ENCODE data around the gene SOCS7.
A peak's percentile ranks its signal among the peaks of the same experiment; 100 is the strongest.
"Not testable (repeated sequence)": the region's sequence is repeated elsewhere in the genome, so short reads cannot be mapped to it uniquely, and the experiment has no call there.

Gene SOCS7

DNA sequence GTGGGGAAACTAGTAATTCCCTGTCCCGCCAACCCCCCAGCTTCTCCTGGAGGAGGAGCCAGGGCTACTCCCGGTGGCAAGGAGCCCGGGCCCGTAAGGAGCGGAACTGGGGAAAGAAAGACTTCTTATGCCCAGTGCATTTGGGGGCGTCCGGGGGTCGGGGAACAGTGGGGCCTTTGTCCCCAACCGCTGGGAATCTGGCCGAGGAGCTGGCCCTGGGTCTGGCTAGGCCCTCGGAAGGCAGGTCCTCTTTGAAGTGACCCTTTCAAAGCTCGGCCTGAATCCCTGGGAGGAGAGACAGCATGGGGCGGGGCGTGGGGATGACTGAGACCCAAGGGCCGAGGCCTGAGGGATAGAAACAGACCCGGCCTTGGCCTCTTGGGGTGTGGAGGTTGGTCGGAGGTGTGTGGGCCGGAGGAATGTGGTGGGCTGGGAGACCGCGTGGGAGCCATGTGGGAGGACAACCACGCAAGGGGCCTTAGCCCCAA, 82.6 kb downstream of the SOCS7 start:
- H3K4me3 ChIP-seq (ENCODE audit: low read depth, low read length) = no peak overlapping the region

DNA sequence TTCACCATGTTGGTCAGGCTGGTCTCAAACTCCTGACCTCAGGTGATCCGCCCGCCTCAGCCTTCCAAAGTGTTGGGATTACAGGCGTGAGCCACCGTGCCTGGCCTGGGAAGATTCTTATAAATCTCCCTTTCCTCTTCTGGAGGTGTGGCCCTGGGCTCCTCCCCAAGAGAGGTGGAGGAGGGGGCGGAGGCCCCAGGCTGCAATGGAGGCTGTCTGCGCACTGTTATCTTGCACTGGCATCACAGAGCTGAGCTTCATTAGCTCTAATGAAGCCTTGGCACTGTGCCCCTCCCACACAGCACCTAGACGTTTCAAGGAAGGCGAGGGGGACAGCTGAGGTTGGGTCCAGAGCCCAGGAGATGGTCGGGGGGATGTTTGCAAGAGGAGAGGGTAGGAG, 84.2 kb downstream of the SOCS7 start:
- H3K4me3 ChIP-seq (ENCODE audit: low read depth, low read length) = no peak overlapping the region

DNA sequence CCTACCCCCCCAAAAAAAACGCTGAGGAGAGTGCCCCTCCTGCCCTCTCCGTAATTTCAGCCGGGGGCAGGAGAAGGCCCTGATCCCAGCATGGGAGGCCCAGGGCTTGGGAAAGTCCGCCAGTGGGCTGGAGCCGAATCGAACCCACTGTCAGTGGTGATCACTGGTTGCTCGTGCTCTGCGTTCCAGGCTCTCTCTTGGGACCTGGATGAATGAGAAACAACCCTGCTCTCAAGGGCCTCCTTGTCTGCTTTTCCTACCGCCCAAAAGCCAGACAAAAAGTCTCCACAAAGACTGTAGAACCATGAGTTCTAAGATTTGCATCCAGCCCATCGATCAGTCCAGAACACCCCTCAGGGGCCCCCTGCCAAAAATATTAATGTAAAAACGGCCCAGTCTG, 84.7 kb downstream of the SOCS7 start:
- H3K4me3 ChIP-seq (ENCODE audit: low read depth, low read length) = no peak overlapping the region

DNA sequence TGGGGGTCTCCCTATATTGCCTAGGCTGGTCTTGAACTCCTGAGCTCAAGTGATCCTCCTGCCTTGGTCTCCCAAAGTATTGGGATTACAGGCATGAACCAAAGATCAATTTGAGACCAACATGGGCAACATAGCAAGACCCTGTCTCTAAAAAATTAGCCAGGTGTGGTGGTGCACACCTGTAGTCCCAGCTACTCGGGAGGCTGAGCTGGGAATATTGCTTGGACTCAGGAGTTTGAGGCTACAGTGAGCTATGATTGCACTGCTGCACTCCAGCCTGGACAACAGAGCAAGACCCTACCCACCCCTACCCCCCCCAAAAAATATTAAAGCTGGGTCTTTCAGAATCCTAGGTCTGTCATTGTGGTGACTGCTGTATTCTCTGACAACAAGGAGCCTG, 85.7 kb downstream of the SOCS7 start:
- not testable (repeated sequence) for H3K4me3 ChIP-seq (ENCODE audit: low read depth, low read length)

DNA sequence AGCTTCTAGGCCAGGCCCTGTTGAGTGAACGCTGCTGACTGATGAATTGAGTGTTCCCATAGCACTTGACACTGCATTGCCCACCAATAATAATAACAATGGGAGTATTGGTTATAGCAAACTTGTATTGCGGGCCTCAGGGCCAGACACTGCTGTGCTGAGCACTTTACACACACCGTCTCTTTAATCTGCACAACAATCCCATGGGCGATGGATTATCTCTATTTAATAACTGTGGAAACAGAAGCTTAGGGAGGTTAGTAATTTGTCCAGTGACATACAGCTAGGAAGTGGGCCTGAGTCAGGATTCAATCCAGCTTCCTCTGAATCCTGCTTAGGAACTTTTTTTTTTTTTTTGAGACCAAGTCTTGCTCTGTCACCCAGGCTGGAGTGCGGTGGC, 87.8 kb downstream of the SOCS7 start:
- H3K4me3 ChIP-seq (ENCODE audit: low read depth, low read length) = no peak overlapping the region

DNA sequence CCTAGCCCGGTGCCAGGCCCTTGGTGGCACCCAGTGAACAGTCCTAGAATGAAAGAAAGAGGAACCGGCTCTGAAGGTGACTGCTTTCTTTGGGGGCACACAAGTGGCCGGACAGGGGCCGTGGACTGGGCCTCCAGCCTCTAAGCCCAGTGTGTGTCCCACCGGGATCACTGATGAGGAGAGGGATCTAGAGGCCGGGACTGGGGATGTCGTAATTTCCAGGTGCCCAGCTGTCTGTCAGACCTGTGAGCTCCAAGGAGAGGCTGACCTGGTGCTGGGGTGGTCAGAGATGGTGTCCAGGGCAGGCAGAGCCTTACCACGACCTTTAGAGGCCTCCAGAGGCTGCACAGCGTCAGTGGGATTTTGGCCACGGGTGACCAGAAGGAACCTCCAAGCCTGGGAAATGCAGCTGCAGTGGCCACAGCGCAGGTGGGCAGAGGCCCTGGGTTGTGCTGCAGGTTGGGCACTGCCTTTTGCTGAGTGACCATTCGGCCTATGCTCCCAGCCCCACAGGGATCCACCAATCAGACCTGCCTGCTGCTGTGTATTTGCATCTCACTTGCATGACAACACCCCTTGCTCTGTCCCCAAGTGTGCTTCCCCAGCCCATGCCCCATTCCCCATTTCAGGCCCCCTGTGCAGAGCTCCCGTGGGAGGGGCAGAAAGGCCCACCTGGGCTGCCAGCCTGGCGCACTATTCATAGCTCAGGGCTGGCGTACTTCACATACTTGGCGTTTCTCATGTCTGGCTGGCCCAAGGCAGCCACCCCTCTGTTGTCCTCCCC, 89.2 kb downstream of the SOCS7 start:
- H3K4me3 ChIP-seq (ENCODE audit: low read depth, low read length) = no peak overlapping the region

DNA sequence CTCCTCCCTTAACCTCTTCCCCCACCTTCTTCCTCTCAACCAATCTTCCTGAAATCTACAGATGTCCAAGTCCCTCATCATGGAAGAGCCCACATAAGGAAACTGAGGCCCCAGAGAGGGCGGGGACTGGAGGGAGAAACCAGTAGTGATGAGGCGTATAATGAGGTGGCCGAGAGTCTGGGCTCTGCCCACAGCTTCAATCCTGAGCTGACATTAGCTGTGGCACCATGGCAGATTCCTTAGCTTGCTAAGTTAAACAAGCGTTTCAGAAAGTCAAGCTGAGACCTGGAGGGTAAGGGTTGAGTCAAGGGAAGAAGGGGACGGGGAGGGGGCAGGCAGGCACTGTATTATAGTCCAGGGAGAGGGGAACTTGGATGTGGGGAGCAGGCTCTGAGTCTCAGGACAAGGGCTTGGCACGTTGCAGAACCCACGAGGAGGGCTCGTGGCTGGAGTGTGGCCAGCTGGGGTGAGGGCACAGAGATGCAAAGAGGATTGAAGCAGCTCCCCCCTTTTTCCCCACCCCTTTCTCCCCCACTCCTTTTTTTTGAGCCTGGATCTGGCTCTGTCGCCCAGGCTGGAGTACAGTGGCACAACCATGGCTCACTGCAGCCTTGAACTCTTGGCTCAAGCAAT, 89.9 kb downstream of the SOCS7 start:
- no peak overlapping the region for H3K4me3 ChIP-seq (ENCODE audit: low read depth, low read length)

DNA sequence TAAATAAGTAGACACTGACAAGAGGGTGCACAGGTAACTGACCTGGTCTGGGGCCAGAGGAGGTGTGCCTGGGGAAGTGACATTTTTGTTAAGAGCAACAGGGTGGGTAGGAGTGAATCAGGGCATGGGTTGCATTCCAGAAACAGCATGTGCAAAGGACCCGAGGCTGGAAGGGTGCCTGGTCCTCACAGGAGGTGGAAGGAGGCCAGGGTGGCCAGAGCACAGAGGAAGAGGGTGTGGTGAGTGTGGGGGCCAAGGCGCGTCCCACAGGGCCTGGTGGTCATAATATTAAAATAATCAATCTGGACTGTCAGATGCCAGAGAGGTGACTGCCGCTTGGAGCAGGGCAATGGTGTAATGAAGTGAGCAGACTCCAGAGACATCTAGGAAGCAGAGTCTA, 90.9 kb downstream of the SOCS7 start:
- no peak overlapping the region for H3K4me3 ChIP-seq (ENCODE audit: low read depth, low read length)

DNA sequence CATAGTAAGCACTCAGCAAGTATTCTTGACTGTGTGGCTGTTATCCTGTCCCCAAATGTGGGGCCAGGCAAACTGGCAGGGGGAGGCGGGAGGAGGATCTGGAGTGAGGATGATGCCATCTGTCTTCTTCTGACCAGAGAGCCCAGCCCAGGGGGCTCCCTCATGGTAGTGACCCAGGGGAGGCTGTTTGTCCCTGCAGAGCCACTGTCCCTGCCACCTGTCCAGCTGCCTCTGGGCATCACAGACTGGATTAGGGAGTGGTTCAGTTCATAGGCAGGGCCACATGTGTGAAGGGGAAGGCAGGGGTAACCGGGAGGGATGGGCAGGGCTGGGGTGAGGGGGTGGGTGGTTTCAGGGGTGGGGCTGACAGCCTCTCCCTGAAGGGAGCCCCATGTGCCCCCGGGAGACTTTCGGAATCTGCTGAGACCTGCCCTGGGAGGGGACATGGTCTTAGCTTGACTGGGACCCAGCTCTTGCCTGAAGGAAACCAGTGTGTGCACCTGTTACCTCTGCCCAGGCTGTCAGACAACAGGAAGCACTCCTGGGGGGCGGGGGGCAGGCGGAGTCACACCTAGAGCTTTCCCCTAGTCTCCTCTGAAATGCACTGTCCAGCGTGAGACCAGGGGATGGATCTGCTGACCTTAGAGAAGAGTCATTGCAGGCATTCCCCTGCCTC, 91.8 kb downstream of the SOCS7 start:
- H3K4me3 ChIP-seq (ENCODE audit: low read depth, low read length) = no peak overlapping the region

DNA sequence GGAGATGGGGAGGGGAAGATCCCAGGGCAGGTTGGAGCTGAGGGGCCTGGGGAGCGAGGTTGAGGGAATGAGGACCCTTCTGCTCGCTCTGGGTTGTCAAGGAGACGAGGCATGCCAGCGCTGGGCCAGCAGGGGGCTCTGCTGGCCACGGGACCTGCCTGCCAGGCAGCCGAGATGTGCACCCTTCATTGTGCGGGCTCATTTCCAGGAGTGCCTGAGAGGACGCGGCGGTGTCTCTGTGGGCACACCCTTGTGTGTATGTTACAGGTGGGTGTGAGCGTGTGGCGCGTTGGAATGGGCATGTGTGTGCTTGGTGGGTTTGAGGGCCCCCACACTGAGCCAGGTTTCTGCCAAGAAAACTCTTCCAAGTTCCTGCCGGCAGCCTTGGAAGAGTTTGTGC, 92.5 kb downstream of the SOCS7 start:
- no peak overlapping the region for H3K4me3 ChIP-seq (ENCODE audit: low read depth, low read length)

DNA sequence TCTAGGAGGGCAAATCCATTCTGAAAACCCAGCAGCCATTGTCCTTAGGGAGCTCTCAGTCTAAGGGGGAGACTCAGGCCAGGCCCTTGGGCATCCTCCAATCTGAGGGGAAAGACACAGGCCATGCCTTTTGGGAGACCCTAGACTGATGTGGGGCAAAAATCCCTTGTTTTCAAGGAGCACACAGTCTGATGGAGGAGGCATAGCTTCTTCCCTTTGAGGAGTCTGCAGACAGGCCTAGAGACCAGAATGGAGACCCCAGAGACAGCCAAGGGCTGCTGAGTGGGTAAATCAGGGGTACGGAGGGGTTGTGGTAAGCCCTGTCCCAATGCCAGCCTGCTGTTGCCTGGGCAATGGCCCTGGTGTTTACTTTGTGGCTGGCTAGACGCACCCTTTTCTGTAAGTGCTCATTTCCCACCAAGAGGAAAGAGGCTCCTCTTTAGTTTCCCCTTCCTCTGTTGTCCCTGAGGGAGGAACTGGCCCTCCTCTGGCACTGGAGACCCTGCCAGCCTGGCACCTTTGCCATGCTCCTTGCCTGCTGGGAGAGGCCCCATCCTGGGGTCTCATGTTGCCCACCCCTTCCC, 96.0 kb downstream of the SOCS7 start:
- H3K4me3 ChIP-seq (ENCODE audit: low read depth, low read length) = no peak overlapping the region

DNA sequence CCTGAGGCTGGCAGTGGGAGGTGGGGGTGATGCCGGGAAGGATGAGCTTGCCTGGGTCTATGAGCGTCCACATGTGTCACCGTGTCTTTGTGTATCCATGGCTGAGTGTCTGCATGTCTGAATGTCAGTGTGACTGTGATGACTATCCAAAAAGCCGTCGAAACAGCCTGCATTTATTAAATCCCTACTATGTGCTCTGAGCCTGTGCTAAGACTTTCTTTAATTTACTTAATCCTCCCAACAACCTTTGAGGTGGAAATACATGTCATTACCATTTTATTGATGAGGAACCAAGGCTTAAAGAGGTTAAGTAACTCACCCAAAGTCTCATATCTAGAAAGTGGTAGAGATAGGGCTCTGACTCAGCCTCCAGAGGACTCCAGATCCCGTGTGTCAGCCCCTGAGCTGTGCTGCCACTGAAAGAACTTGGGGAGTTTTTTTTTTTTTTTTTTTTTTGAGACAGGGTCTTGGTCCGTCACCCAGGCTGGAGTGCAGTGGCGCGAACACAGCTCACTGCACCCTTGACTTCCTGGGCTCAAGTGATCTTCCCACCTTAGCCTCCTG, 96.6 kb downstream of the SOCS7 start:
- H3K4me3 ChIP-seq (ENCODE audit: low read depth, low read length) = no peak overlapping the region

DNA sequence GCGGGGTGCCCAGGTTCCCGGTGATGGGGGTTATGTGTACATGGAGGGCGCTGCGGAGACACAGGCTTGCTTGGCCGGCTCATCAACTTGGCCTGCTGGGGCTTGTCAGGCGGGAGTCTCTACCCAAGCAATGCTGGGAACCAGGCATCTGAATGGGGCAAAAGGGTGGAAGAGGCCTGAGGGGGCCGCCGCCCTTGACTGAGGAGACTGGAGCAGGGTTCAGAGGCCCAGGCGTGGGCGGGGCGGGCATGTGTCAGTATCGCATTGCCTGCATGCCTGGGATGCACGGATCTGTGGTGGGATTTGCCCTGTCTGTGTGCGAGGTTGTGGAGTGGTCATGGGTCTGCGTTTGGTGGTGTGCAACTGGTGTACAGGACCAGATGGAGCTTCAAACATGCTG, 97.7 kb downstream of the SOCS7 start:
- no peak overlapping the region for H3K4me3 ChIP-seq (ENCODE audit: low read depth, low read length)

DNA sequence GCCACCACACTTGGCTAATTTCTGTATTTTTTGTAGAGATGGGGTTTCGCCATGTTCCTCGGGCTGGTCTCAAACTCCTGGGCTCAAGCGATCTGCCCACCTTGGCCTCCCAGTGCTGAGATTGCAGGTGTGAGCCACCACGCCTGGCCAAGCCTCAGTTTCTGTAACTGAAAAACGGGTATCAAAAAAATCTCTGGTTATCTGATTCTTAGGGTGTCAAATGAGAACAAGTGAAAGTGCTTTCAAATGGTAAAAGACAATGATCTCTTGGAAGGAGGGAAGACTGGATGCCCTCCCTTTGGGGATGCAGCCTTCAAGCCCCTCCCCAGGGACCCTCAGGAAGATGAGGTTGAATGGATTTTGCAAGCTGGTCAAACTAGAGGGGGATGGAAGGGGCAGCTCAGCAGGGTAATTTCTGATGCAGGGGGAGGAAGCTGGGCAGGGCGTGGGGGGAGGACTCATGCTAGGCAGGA, 98.9 kb downstream of the SOCS7 start:
- H3K4me3 ChIP-seq (ENCODE audit: low read depth, low read length) = no peak overlapping the region

DNA sequence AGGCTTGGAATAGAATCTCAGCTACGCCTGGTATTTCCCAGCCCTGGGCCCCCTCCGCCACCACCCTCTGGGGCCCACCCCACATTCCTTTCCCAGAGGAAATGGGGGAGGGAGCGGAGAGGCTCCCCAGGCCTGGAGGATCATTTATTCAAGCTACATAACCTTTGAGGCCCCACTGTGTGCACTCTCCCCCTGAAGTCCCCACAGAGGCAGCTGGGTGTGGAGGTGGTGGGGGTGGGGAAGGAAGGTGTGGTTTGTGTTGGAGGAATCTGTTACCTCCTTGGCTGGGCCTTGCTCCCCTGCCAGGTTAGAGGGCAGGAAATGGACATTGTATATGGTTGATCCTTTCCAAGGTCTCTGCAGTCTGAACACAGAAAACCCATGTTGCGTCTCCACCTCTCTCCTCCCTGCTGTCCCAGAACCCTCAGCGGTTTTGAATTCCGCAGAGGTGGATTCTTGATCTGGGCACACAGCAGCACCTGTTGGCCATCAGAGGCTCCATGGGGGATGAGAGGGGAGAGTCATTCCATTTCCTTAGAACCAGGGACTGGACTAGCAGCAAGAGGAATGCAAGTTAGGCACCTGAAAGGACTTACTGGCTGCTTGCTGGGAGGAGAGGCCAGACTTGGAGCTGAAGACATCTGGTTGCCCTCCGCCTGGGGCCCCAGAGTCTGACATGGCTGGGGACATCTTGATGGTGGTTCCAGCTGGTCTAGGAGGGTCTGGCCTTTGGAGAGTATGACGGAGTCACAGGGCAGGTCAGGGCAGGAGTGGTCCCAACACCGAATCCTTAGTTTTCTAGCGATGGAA, 99.6 kb downstream of the SOCS7 start:
- peak overlapping the region; percentile 51 for H3K4me3 ChIP-seq (ENCODE audit: low read depth, low read length)

DNA sequence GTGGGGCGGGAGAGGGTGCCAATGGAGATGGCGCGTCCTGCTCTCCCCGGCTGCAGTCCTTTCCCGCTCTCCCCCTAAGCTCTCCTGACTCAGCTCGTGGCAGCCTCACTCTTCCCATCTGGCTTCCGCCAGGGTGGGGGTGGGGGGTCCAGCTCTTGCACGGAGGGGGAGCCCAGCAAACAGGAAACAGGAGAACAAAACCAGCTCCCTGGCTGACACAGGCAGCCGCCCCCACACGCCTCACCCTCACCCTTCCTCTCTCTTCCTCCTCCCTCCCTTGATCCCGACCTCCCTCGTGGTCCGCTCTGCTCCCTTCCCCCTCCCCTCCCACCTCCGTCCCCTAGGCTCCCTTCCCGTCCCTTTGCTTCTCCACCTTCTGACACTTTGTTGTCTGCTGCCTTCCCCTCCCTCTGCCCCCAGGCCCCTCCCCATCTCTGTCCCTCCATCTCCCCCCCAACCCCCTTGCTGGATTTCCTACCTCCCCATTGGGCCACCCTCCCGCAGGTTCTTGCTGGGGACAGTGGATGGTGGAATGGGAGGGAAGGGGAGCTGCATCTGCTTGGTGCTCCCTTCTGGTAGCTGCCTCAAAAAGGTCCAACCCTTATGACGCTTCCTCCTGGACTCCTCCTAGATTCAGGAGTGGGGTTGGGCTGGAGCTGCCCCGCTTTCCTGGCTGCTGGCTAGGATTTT, 100.3 kb downstream of the SOCS7 start:
- H3K4me3 ChIP-seq (ENCODE audit: low read depth, low read length) = peak overlapping the region; percentile 51

DNA sequence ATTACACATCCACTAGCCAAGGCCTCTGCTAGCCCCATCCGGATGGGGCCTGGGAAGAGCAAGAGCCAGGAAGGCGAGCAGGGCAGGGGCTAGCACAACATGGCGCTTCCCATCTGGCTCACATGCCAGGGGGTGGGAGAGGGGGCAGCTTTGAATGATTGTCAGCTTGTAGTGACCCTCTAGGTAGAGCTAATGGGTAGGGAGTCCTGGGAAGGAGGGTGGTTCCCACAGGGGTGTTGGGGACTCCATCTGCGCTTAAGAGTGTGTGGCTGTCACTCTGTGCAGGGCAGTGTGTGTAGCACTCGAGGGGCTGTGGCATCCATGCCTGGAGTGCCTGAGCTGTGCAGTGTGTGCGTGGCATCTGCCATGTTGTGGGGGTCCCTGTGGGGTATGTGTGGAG, 101.1 kb downstream of the SOCS7 start:
- H3K4me3 ChIP-seq (ENCODE audit: low read depth, low read length) = peak overlapping the region; percentile 31

DNA sequence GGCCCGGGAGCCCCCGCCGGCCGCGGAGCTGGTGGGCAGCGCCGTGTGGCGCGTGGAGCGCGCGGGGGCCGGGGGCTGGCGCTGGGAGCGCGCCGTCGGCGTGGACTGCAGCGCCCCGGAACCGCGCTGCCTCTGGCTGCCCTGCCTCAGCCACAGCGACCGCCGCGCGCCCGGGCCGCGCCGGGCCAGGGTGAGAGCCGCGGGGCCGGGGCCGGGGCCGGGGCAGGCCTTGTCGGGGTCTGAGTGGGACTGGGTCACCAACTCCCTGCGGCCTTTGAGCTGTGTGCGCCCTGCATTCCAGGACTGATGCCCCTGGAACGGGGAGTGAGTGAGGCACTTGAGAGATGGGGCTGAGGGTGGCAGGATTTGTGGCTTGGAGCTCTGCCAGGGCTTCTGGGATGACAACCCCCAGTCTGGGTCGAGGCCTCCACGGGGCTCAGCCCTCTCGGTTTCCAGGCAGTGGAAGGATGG, 102.3 kb downstream of the SOCS7 start:
- peak overlapping the region; percentile 46 for H3K4me3 ChIP-seq (ENCODE audit: low read depth, low read length)

DNA sequence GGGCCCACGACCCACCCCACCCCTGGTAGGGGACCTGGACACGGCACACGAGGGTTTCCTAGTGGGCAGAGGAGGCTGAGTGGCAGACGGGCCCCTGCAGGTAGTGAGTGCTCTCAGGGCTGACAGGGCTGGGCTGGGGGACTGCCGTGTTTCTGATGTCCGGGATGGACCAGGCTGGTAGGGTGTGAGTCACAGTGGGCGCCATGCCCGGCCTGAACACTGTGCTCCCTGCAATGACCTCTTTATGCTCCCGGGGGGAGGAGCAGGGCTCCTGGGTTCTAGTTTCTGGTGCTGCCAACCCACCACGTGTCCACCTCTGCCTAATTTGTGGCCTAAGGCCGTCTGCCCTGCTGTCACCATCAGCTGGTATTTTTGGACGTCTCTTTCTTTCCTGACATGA, 102.9 kb downstream of the SOCS7 start:
- H3K4me3 ChIP-seq (ENCODE audit: low read depth, low read length) = peak overlapping the region; percentile 46
